MG63 (cell line): ENCODE results near the gene TSHZ2. TPM values are rescaled to one million over a fixed set of nuclear protein-coding genes. Genes with fewer than 3 reads are reported as not detected.

Experiments
- DNase-seq: peaks from one replicate; pipeline ENCODE4 v3.0.0-alpha.2; 2020
- H3K27me3 ChIP-seq: fragments of 250-450 bp; sonication (Bioruptor Pico); 2 replicates; pipeline ENCODE4 v1.5.1; 2020; ENCODE audit warnings: mild to moderate bottlenecking, moderate library complexity
- H3K36me3 ChIP-seq: fragments of 250-450 bp; sonication (Bioruptor Pico); 2 replicates; pipeline ENCODE4 v1.5.1; 2020; ENCODE audit warnings: mild to moderate bottlenecking, moderate library complexity
- H3K4me3 ChIP-seq: fragments of 250-450 bp; sonication (Bioruptor Pico); 2 replicates; pipeline ENCODE4 v1.5.1; 2020; ENCODE audit warnings: mild to moderate bottlenecking, moderate library complexity
- H3K9me3 ChIP-seq: fragments of 250-450 bp; sonication (Bioruptor Pico); 2 replicates; pipeline ENCODE4 v1.5.1; 2020; ENCODE audit warnings: mild to moderate bottlenecking, moderate library complexity
- total RNA-seq: library from RNA; depleted of rRNA; stranded (reverse); fragments of >200 nt; shearing (Covaris generic); gene quantifications from 2 replicates; pipeline ENCODE4 v1.2.3, GENCODE V29; 2014; ENCODE audit warnings: low replicate concordance

The TSHZ2 gene
- total RNA-seq, 1 experiment from 2014 or later = not detected

DNA sequence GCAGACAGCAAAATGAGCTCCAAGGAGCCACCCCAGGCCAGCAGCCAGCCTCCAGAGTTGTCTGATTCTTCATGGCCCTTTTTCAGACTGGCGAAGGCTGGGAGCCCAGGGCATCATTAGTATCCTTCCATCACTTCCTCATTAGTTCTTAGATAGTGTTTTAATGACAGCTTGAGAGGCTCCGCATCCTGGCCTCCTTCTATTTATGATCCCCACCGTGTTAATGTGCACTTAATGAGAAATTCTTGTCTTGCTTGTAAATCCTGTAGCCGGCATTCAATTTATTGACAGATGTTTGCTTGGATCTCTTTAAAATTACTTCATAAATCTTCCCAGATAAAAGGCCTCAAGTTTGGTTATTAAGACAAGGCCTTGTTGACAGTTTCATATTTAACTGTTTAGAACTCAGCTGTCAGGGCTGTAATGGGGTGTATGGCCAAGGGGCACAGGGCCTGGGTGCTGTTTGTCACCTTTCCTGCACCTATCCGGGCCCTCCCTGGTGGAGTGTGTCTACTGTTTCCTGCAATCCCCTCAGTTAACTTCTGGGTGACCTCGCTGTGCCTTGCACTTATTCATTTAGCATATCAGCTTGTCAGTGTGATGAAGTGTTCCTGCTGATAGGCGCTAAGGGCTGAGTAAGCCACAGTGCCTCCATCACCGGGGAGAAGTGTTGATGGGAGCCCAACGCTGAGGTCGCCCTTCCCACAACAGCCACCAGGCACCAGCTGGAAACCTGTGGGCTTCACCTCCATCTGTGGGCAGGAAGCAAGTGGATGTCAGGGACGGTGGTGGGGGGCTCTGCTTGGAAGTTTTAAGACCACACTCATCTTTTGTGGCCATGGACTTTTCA, 169.3 kb downstream of the TSHZ2 start:
- Histone ChIP-seq H3K9me3 (0 out of 2 replicates have a peak, but pooled peaks cover 3% of the 10 kb centered on the region), H3K36me3 (no peaks in the 10 kb centered on the region), H3K27me3 (no peaks in the 10 kb centered on the region), H3K4me3 (no peak overlapping the region)
- DNase-seq = no peak

- no peaks in the 10 kb centered on the region for H3K36me3 ChIP-seq
- no peak for DNase-seq
- no peak overlapping the region for H3K4me3 ChIP-seq
- 0 out of 2 replicates have a peak, but pooled peaks cover 3% of the 10 kb centered on the region for H3K9me3 ChIP-seq
- 0 out of 2 replicates have a peak, but pooled peaks cover 3% of the 10 kb centered on the region for H3K27me3 ChIP-seq
Measured at GRCh38 chr20:53142225-53143127, 170.3 kb downstream of the TSHZ2 start.

- Histone ChIP-seq H3K4me3 (no peak overlapping the region), H3K36me3 (no peaks in the 10 kb centered on the region), H3K9me3 (0 out of 2 replicates have a peak, but pooled peaks cover 3% of the 10 kb centered on the region), H3K27me3 (peaks cover 4% of the 10 kb centered on the region; the same call in 1 of the 2 replicates)
- no peak for DNase-seq
Measured at GRCh38 chr20:53146201-53146891, 174.2 kb downstream of the TSHZ2 start.

- Histone ChIP-seq H3K4me3 (no peak overlapping the region), H3K36me3 (no peaks in the 10 kb centered on the region), H3K27me3 (peaks cover 4% of the 10 kb centered on the region; the same call in 1 of the 2 replicates), H3K9me3 (no peaks in the 10 kb centered on the region)
- no peak for DNase-seq
Measured at GRCh38 chr20:53148771-53149147, 176.6 kb downstream of the TSHZ2 start.

DNA sequence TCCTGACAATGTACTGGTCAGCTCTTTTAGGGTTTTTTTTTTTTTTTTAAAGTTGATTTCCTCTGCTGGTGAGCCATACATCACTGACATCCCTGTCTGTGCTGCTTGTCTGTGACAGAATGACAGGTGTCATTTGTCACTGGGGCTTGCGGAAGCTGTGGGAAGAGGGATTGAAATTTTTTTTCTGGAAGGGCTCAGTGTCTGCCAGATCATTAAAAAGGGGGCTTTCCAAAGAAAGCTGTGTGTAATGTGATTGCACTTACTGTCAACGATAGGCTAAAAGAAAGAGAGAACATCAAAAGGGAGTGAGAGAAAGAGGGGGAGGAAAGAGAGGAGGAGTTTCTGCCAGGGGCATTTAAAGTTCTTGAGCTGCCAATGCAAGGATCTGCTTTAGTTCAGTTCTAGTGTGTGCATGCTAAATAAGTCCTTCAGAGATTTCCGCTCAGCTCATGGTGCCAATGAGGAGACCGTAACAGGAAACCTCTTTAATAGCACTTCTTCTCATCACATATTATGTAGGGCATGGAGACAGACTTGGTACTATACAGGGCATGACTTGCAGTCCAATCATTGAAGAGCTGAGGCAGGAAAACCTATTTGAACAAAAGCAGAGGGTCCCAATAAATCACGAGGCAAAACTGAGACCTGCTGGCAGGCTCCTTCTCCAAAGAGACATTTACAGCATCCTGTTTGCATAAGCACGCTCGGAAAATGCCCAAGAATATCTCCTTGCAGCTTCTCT, 177.2 kb downstream of the TSHZ2 start:
- no peak for DNase-seq
- Histone ChIP-seq H3K36me3 (no peaks in the 10 kb centered on the region), H3K9me3 (no peaks in the 10 kb centered on the region), H3K4me3 (no peak overlapping the region), H3K27me3 (peaks cover 4% of the 10 kb centered on the region; the same call in 1 of the 2 replicates)

GRCh38 chr20:53149890-53150205, 177.7 kb downstream of the TSHZ2 start:
- no peak for DNase-seq

DNA sequence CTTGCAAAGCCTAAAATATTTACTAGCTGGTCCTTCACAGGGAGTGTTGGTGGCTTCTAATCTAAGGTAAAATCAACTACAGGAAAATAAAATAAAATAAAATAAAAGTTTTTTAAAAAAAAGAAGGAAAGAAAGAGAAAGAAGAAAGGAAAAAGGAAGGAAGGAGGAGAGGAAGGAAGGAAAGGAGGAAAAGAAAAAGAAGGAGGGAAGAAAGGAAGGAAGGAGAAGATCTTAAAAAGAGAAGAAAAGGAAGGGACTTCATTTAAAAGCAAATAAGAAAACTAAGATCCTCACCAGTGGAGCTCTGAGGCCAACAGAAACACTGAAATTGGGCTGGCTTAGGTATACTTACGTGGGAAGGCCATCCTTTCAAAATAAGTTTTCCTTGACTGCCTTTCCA, 178.4 kb downstream of the TSHZ2 start:
- peaks cover 4% of the 10 kb centered on the region; the same call in 1 of the 2 replicates for H3K27me3 ChIP-seq
- no peak for DNase-seq
- no peaks in the 10 kb centered on the region for H3K36me3 ChIP-seq
- H3K4me3 ChIP-seq = no peak overlapping the region
- H3K9me3 ChIP-seq = no peaks in the 10 kb centered on the region

More at GRCh38 chr20:53149890-53150205, 177.7 kb downstream of the TSHZ2 start:
- Histone ChIP-seq H3K9me3 (no peaks in the 10 kb centered on the region), H3K27me3 (peaks cover 4% of the 10 kb centered on the region; the same call in 1 of the 2 replicates), H3K4me3 (no peak overlapping the region), H3K36me3 (no peaks in the 10 kb centered on the region)

DNA sequence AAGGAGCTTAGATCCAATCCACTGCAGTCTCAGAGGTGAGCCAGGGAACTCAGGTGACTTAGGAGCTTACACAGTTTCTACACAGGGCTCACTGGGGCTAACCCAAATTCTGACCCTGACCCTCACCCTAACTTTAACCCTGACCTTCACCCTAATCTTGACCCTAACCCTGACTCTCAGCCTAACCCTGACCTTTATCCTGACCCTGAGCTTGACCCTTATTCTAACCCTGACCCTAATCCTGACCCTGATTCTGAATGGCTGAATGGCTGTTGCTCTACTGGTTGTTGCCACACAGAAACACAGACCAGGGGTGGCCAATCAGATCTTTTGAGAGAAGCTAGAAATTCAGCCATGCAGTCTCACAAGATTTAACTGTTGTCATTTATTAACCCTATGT, 180.1 kb downstream of the TSHZ2 start:
- Histone ChIP-seq H3K4me3 (no peak overlapping the region), H3K36me3 (no peaks in the 10 kb centered on the region), H3K9me3 (no peaks in the 10 kb centered on the region), H3K27me3 (peaks cover 2% of the 10 kb centered on the region; the same call in 1 of the 2 replicates)
- no peak for DNase-seq

- no peak for DNase-seq
- Histone ChIP-seq H3K36me3 (no peaks in the 10 kb centered on the region), H3K4me3 (no peak overlapping the region), H3K9me3 (no peaks in the 10 kb centered on the region), H3K27me3 (peaks cover 2% of the 10 kb centered on the region; the same call in 1 of the 2 replicates)
Measured at GRCh38 chr20:53154540-53154939, 182.4 kb downstream of the TSHZ2 start.

DNA sequence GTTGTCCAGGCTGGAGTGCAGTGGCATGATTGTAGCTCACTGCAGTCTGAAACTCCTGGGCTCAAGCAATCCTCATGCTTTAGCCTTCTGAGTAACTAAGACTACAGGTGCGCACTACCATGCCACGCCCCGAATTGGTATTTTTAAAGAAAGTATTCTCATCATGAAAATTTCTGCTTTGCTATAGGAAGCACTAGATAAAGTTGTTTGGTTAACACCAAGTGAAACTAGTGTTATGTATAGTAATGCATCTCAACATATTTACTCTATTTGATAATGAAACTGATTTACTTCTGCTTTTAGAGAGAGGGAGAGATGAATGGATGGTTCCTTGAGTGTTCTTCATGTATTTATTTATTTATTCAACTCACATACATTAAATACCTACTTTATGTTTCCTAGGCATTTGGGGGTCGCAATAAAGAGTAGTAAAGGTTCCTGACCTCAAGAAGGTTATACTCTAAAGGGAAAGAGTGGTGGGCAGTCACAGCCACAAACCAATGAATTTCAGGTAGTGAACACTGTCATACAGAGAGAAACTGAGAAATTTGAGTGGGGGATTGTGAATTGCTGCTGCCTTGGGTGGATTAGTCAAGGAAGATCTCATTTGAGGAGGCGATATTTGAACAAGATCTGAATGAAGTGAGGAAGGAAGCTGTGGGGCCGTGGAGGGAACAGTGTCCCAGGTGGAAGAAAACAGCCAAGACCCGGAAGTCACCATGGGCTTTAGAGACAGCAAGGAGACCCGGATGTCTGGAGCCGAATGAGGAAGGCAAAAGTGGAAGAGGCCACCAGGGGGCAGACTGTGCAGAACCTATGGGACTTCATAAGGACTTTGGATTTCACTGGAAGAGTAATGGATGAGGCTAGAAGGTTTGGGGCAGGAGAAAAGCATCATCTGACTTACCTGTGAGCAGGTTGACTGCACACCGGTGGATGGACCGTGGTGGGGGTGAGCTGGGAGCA, 185.6 kb downstream of the TSHZ2 start:
- no peaks in the 10 kb centered on the region for H3K36me3 ChIP-seq
- H3K9me3 ChIP-seq = no peaks in the 10 kb centered on the region
- DNase-seq = peak; percentile 48

GRCh38 chr20:53159160-53159559, 187.0 kb downstream of the TSHZ2 start:
- no peaks in the 10 kb centered on the region for H3K27me3 ChIP-seq
- H3K4me3 ChIP-seq = no peak overlapping the region
- H3K9me3 ChIP-seq = no peaks in the 10 kb centered on the region
- DNase-seq = no peak
- H3K36me3 ChIP-seq = no peaks in the 10 kb centered on the region

More for the DNA sequence above, 185.6 kb downstream of the TSHZ2 start:
- H3K27me3 ChIP-seq = no peaks in the 10 kb centered on the region
- no peak overlapping the region for H3K4me3 ChIP-seq

DNA sequence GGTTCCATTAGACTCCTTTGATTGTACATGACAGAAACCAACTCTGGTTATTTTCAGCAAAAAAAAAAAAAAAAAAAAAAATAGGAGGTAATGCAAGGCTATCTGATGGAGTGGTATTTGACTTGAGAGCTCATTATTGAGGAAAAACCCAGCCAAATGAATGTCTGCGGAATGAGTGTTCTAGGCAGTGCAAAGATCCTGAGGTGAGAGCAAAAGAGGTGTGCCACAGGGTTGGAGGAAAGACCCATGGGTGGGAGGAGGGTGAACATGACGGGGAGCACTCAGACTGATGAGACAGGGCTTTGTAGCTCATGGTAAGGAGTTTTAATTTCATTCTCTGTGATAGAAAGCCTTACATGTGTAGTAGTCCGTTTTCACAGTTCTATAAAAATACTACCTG, 188.9 kb downstream of the TSHZ2 start:
- no peaks in the 10 kb centered on the region; the same call in 1 of the 2 replicates for H3K27me3 ChIP-seq
- no peak overlapping the region for H3K4me3 ChIP-seq
- DNase-seq = no peak
- H3K9me3 ChIP-seq = no peaks in the 10 kb centered on the region
- H3K36me3 ChIP-seq = no peaks in the 10 kb centered on the region

GRCh38 chr20:53161473-53161872, 189.3 kb downstream of the TSHZ2 start:
- DNase-seq = no peak
- no peaks in the 10 kb centered on the region for H3K36me3 ChIP-seq
- H3K27me3 ChIP-seq = no peaks in the 10 kb centered on the region; the same call in 1 of the 2 replicates
- H3K9me3 ChIP-seq = no peaks in the 10 kb centered on the region
- H3K4me3 ChIP-seq = no peak overlapping the region

DNA sequence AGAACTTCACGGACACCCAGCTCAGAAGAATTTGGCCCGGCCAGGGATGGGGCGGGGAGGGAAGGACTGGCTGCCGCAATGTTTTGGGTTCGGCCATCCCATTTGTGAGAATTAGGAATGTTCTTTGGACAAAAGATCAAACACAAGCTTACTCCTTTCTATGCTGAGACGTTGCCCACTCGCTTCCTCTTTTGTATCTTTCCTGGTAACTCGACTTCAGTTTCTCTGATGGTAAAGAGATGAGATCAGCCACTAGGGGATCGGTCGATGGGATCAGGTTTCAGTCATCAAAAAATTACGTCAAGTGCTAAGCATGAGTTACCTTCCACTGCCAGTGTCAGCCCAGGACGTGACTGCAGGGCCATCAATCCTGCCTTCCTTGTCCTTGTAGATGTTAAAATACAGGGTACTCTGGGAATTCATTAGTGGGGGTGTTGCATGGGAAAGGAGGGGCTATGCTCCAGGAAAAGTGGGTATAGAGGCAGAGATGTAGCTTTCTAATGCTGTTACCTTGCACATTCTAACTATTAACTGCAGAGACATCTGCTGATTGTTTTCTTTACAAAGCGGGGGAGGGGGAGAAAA, 190.2 kb downstream of the TSHZ2 start:
- H3K36me3 ChIP-seq = no peaks in the 10 kb centered on the region
- no peak overlapping the region for H3K4me3 ChIP-seq
- DNase-seq = peak; percentile 64
- H3K9me3 ChIP-seq = no peaks in the 10 kb centered on the region
- H3K27me3 ChIP-seq = no peaks in the 10 kb centered on the region; the same call in 1 of the 2 replicates

GRCh38 chr20:53163486-53163885, 191.3 kb downstream of the TSHZ2 start:
- Histone ChIP-seq H3K36me3 (no peaks in the 10 kb centered on the region), H3K4me3 (no peak overlapping the region), H3K9me3 (no peaks in the 10 kb centered on the region), H3K27me3 (peaks cover 4% of the 10 kb centered on the region)
- peak; percentile 96 for DNase-seq
